HTR-8/SVneo (cell line): ENCODE results near the gene LMOD1.

Experiments used
- DNase-seq: peaks from one replicate; pipeline ENCODE4 v3.0.0; 2011; ENCODE audit warnings: low spot score, mixed read lengths; ENCODE audit not compliant: insufficient read length
- FAIRE-seq: peaks from 2 replicates; lab custom pipeline; 2011; peaks lifted over from hg19 to GRCh38; lab: Jason Lieb, UNC

LMOD1 gene

GRCh38 chr1:201895913-201896807, 50.2 kb downstream of the LMOD1 start:
- FAIRE-seq (peak; percentile 95), DNase-seq (peak; percentile 94)

- no peak for DNase-seq
- no peak for FAIRE-seq
Measured at GRCh38 chr1:201895120-201895665, 51.2 kb downstream of the LMOD1 start.

GRCh38 chr1:201894343-201895119, 51.8 kb downstream of the LMOD1 start:
- FAIRE-seq (peak; percentile 28), DNase-seq (no peak)

GRCh38 chr1:201893431-201893830, 52.9 kb downstream of the LMOD1 start:
- DNase-seq: no peak
- FAIRE-seq: no peak

- FAIRE-seq: no peak
- DNase-seq: no peak
Measured at GRCh38 chr1:201892211-201892610, 54.1 kb downstream of the LMOD1 start.

- DNase-seq (no peak), FAIRE-seq (no peak)
Measured at GRCh38 chr1:201891451-201892045, 54.8 kb downstream of the LMOD1 start.

GRCh38 chr1:201890806-201891450, 55.4 kb downstream of the LMOD1 start:
- FAIRE-seq (peak; percentile 89), DNase-seq (no peak)

GRCh38 chr1:201890223-201890622, 56.1 kb downstream of the LMOD1 start:
- no peak for FAIRE-seq

GRCh38 chr1:201889090-201889968, 57.0 kb downstream of the LMOD1 start:
- DNase-seq: no peak
- no peak for FAIRE-seq

More at GRCh38 chr1:201890223-201890622, 56.1 kb downstream of the LMOD1 start:
- no peak for DNase-seq

GRCh38 chr1:201888282-201889089, 57.9 kb downstream of the LMOD1 start, which contains the start of gene SHISA4:
Gene SHISA4, plus strand, starts transcription at chr1:201888898. Its CDS starts 97 bp downstream, at chr1:201888995.
- FAIRE-seq (peak; percentile 92), DNase-seq (peak; percentile 92)

- DNase-seq (no peak), FAIRE-seq (peak; percentile 23)
Measured at GRCh38 chr1:201887116-201887866, 59.1 kb downstream of the LMOD1 start.

GRCh38 chr1:201886103-201886885, 60.1 kb downstream of the LMOD1 start:
- no peak for DNase-seq
- no peak for FAIRE-seq

- FAIRE-seq (no peak), DNase-seq (peak; percentile 51)
Measured at GRCh38 chr1:201885531-201886075, 60.7 kb downstream of the LMOD1 start.

- DNase-seq (no peak), FAIRE-seq (no peak)
Measured at GRCh38 chr1:201884425-201884824, 61.9 kb downstream of the LMOD1 start.

- FAIRE-seq (peak; percentile 28), DNase-seq (no peak)
Measured at GRCh38 chr1:201883786-201884185, 62.6 kb downstream of the LMOD1 start.

GRCh38 chr1:201883266-201883665, 63.1 kb downstream of the LMOD1 start:
- FAIRE-seq: no peak
- DNase-seq: no peak
